Prostate gland (tissue), 2 donors: ENCODE measurements around the gene RPS17.

ENCODE experiments used
- POLR2AphosphoS5 ChIP-seq: sonication (generic); formaldehyde crosslinking; IDR thresholded peaks from one replicate; pipeline ENCODE4 v1.6.1; 2017; ENCODE audit warnings: antibody characterized with exemption
- TF ChIP-seq, protein P1 (sequence below), 4 experiments: fragments of 200-600 bp in 2 of 4; fragments of 450-650 bp in 2 of 4; sonication (generic) in 2 of 4; IDR thresholded peaks; 1 replicate in 3 of 4; 2 replicates in 1 of 4; pipeline ENCODE4 v1.5.1; 2016 to 2019; ENCODE audit warnings: antibody characterized with exemption in 4 of 4, mild to moderate bottlenecking in 2 of 4, moderate library complexity in 2 of 4

DNA sequence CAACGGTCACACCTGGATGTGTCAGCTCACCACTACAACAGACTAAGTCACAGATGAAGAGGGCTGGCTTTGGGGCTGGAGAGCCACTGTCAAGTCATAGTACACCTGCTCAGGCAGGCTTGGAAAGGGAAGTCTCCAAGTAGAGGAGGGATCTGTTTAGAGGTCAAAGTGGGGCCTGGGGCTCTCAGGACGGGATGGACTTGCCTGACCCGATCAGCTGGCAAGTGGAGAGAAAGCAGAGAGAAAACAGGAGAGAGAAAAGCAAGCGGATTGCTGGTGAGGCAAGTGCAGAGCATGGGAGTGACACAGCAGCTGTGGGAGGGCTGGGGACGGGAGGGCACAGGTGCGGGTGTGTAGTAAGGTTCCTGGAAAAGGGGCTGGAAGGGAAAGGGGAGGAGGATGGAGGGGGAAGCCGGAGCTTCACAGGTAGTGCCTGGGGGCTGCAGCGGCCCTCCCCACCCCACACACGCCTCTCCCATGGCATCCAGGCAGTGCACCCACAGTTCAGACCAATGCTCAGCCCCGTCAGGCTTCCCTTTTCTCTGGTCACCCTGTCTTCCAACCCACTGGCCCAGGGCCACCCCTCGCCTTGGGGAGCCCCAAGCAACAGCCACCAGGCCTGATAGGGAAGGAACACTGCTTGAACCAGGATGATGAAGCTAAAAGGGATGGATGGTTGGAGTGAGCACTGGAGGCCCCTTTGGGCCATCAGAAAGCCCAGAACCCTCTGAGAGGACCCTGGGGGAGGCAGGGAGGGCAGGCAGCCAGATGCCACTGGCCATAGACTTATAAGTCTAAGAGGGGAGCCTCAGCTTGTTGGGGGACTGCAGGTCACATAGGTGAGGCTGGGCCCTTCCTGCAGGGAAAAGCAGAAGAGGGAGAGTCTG lies 8.5 kb downstream of the RPS17 start:
- TF ChIP-seq POLR2AphosphoS5: no peak
- TF ChIP-seq, protein P1, sequence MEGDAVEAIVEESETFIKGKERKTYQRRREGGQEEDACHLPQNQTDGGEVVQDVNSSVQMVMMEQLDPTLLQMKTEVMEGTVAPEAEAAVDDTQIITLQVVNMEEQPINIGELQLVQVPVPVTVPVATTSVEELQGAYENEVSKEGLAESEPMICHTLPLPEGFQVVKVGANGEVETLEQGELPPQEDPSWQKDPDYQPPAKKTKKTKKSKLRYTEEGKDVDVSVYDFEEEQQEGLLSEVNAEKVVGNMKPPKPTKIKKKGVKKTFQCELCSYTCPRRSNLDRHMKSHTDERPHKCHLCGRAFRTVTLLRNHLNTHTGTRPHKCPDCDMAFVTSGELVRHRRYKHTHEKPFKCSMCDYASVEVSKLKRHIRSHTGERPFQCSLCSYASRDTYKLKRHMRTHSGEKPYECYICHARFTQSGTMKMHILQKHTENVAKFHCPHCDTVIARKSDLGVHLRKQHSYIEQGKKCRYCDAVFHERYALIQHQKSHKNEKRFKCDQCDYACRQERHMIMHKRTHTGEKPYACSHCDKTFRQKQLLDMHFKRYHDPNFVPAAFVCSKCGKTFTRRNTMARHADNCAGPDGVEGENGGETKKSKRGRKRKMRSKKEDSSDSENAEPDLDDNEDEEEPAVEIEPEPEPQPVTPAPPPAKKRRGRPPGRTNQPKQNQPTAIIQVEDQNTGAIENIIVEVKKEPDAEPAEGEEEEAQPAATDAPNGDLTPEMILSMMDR (IDR thresholded peaks at IDR 0.05): no peak
